Measurements from ENCODE around the gene MAGIX.
A peak's percentile ranks its signal among the peaks of the same experiment; 100 is the strongest.
"Not testable (repeated sequence)": the region's sequence is repeated elsewhere in the genome, so short reads cannot be mapped to it uniquely, and the experiment has no call there.

Gene MAGIX

GRCh38 chrX:49161632-49162031 lies 926 bp upstream of the MAGIX start:
- DNase-seq: no peak

GRCh38 chrX:49163555-49164419 lies 1.2 kb downstream of the MAGIX start:
- peak; percentile 70 for DNase-seq

- DNase-seq: no peak
These were observed 2.2 kb downstream of the MAGIX start for GRCh38 chrX:49164589-49165360.

GRCh38 chrX:49165901-49166881 lies 3.6 kb downstream of the MAGIX start:
- DNase-seq: peak; percentile 51

GRCh38 chrX:49166914-49167739 lies 4.6 kb downstream of the MAGIX start:
- peak; percentile 70 for DNase-seq

- DNase-seq: no peak
These were observed 5.2 kb downstream of the MAGIX start for GRCh38 chrX:49167740-49168108.

GRCh38 chrX:49171752-49172279 lies 9.3 kb downstream of the MAGIX start, which contains the start of gene PLP2:
Gene PLP2, plus strand, starts transcription at chrX:49171898. Its CDS starts 103 bp downstream, at chrX:49172001.
- peak; percentile 41 for DNase-seq

- DNase-seq: no peak
These were observed 9.8 kb downstream of the MAGIX start for GRCh38 chrX:49172280-49172780.

GRCh38 chrX:49173544-49173943 lies 11.0 kb downstream of the MAGIX start:
- DNase-seq: not testable (repeated sequence)

- no peak for DNase-seq
These were observed 12.2 kb downstream of the MAGIX start for GRCh38 chrX:49174723-49175122.

- no peak for DNase-seq
These were observed 13.1 kb downstream of the MAGIX start for GRCh38 chrX:49175435-49176274.

- no peak for DNase-seq
These were observed 14.1 kb downstream of the MAGIX start for GRCh38 chrX:49176421-49177326.

- no peak for DNase-seq
These were observed 14.8 kb downstream of the MAGIX start for GRCh38 chrX:49177338-49177833.

- DNase-seq: no peak
These were observed 15.4 kb downstream of the MAGIX start for GRCh38 chrX:49177873-49178480.

- no peak for DNase-seq
These were observed 16.0 kb downstream of the MAGIX start for GRCh38 chrX:49178537-49178936.

- no peak for DNase-seq
These were observed 16.8 kb downstream of the MAGIX start for GRCh38 chrX:49179358-49179757.

GRCh38 chrX:49183701-49184281 lies 21.2 kb downstream of the MAGIX start:
- DNase-seq: no peak
